Stromal cell of bone marrow (primary cell): ENCODE results near the gene ZNF800.
"Not testable (repeated sequence)": the region's sequence is repeated elsewhere in the genome, so short reads cannot be mapped to it uniquely, and the experiment has no call there.

ENCODE experiments used
- DNase-seq: peaks from one replicate; pipeline ENCODE4 v3.0.0-alpha.2; 2012; ENCODE audit warnings: low read depth

ZNF800 gene

GRCh38 chr7:127392566-127393367 is at the start of gene ZNF800:
Gene ZNF800, minus strand, starts transcription at chr7:127392708. Its CDS starts 1,151 bp downstream, at chr7:127391557.
- DNase-seq = peak; percentile 65

GRCh38 chr7:127440206-127440605 is 47.7 kb upstream of the ZNF800 start:
- DNase-seq = no peak

GRCh38 chr7:127438836-127439235 is 46.3 kb upstream of the ZNF800 start:
- DNase-seq = no peak

GRCh38 chr7:127437837-127438236 is 45.3 kb upstream of the ZNF800 start:
- peak; percentile 54 for DNase-seq

- DNase-seq = no peak
Measured at GRCh38 chr7:127437241-127437640, 44.7 kb upstream of the ZNF800 start.

GRCh38 chr7:127429281-127429680 is 36.8 kb upstream of the ZNF800 start:
- DNase-seq = not testable (repeated sequence)

- DNase-seq = no peak
Measured at GRCh38 chr7:127419196-127419595, 26.7 kb upstream of the ZNF800 start.

- no peak for DNase-seq
Measured at GRCh38 chr7:127418459-127418858, 26.0 kb upstream of the ZNF800 start.

GRCh38 chr7:127417346-127417745 is 24.8 kb upstream of the ZNF800 start:
- DNase-seq = no peak

GRCh38 chr7:127415060-127415742 is 22.7 kb upstream of the ZNF800 start:
- DNase-seq = no peak

- no peak for DNase-seq
Measured at GRCh38 chr7:127413962-127414361, 21.5 kb upstream of the ZNF800 start.

GRCh38 chr7:127413326-127413725 is 20.8 kb upstream of the ZNF800 start:
- no peak for DNase-seq

GRCh38 chr7:127411176-127411575 is 18.7 kb upstream of the ZNF800 start:
- no peak for DNase-seq

GRCh38 chr7:127409629-127410028 is 17.1 kb upstream of the ZNF800 start:
- DNase-seq = no peak

GRCh38 chr7:127404286-127405072 is 12.0 kb upstream of the ZNF800 start:
- DNase-seq = no peak

- no peak for DNase-seq
Measured at GRCh38 chr7:127396184-127396583, 3.7 kb upstream of the ZNF800 start.

GRCh38 chr7:127395104-127395503 is 2.6 kb upstream of the ZNF800 start:
- DNase-seq = not testable (repeated sequence)

GRCh38 chr7:127393368-127394058 is 1.0 kb upstream of the ZNF800 start:
- no peak for DNase-seq

GRCh38 chr7:127392182-127392565 is 334 bp downstream of the ZNF800 start:
- no peak for DNase-seq

- no peak for DNase-seq
Measured at GRCh38 chr7:127391591-127392181, 822 bp downstream of the ZNF800 start.

GRCh38 chr7:127390817-127391590 is 1.5 kb downstream of the ZNF800 start:
- DNase-seq = no peak
